HCT116 (cell line): Measurements from ENCODE around the gene TMPRSS13.

Source experiments
- ELF1 ChIP-seq: IDR thresholded peaks from 2 replicates; pipeline ENCODE4 v1.6.1; 2012; ENCODE audit warnings: low read depth, borderline replicate concordance
- EZH2 ChIP-seq: fragments of 200-600 bp; sonication (generic); IDR thresholded peaks from 2 replicates; pipeline ENCODE4 v1.6.1; 2017; ENCODE audit warnings: antibody characterized with exemption, mixed run types
- EZH2phosphoT487 ChIP-seq: fragments of 200-600 bp; IDR thresholded peaks from 2 replicates; pipeline ENCODE4 v1.6.1; 2018; ENCODE audit warnings: antibody characterized with exemption, borderline replicate concordance
- FOSL1 ChIP-seq: IDR thresholded peaks from 2 replicates; pipeline ENCODE4 v1.6.1; 2012; ENCODE audit warnings: low read depth
- POLR2A ChIP-seq: IDR thresholded peaks from 2 replicates; pipeline ENCODE4 v1.7.0; 2011; ENCODE audit warnings: borderline replicate concordance; ENCODE audit not compliant: insufficient read depth, insufficient read length; ENCODE audit errors: extremely low read depth
- POLR2AphosphoS5 ChIP-seq: IDR thresholded peaks from 2 replicates; pipeline ENCODE4 v1.6.1; 2011; ENCODE audit warnings: mild to moderate bottlenecking, low read depth, low read length, moderate library complexity
- RAD21 ChIP-seq: IDR thresholded peaks from 2 replicates; pipeline ENCODE4 v1.6.1; 2012; ENCODE audit warnings: low read depth, mild to moderate bottlenecking
- SRF ChIP-seq: IDR thresholded peaks from 2 replicates; pipeline ENCODE4 v1.6.1; 2012; ENCODE audit warnings: low read depth
- YY1 ChIP-seq: IDR thresholded peaks from 2 replicates; pipeline ENCODE4 v1.6.1; 2011; ENCODE audit warnings: low read length, low read depth, moderate library complexity, mild to moderate bottlenecking; ENCODE audit not compliant: insufficient replicate concordance; ENCODE audit errors: extremely low read depth
- ZFX ChIP-seq: fragments of 450-650 bp; IDR thresholded peaks from 2 replicates; pipeline ENCODE4 v1.6.1; 2017
- TF ChIP-seq, protein P1 (sequence below), 3 experiments: fragments of 200-600 bp in 1 of 3; sonication (generic) in 1 of 3; IDR thresholded peaks in 2 of 3; conservative IDR thresholded peaks in 1 of 3; 2 replicates each; pipeline ENCODE4 v1.5.1; 2012 to 2017; ENCODE audit warnings: low read depth in 2 of 3, low read length in 2 of 3, antibody characterized with exemption in 1 of 3, borderline replicate concordance in 1 of 3, control low read depth in 1 of 3, mild to moderate bottlenecking in 1 of 3, mixed read lengths in 1 of 3, mixed run types in 1 of 3, moderate library complexity in 1 of 3; ENCODE audit not compliant: insufficient read depth in 1 of 3
- TF ChIP-seq, protein P2 (sequence below): IDR thresholded peaks from 2 replicates; pipeline ENCODE4 v1.6.1; 2012
- TF ChIP-seq, protein P3 (sequence below): IDR thresholded peaks from 2 replicates; pipeline ENCODE4 v1.6.1; 2011; ENCODE audit warnings: mild to moderate bottlenecking, low read length, moderate library complexity; ENCODE audit not compliant: insufficient replicate concordance; ENCODE audit errors: extremely low read depth

DNA sequence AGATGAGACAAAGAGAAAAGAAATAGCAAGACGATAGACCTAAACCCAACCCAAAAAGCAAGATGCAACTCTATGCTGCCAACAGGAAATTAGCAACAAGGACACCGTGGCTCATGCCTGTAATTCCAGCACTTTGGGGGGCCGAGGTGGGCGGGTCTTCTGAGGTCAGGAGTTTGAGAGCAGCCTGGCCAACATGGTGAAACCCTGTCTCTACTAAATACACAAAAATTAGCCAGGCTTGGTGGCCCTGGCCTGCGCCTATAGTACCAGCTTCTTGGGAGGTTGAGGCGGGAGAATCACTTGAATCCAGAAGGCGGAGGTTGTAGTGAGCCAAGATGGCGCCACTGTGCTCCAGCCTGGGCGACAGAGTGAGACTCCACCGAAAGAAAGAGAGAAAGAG lies 32.7 kb upstream of the TMPRSS13 start:
- TF ChIP-seq YY1 (no peak), RAD21 (no peak), POLR2AphosphoS5 (no peak), EZH2phosphoT487 (no peak), FOSL1 (no peak), SRF (no peak), POLR2A (no peak), EZH2 (no peak), ELF1 (no peak), ZFX (no peak)
- TF ChIP-seq, protein P1, sequence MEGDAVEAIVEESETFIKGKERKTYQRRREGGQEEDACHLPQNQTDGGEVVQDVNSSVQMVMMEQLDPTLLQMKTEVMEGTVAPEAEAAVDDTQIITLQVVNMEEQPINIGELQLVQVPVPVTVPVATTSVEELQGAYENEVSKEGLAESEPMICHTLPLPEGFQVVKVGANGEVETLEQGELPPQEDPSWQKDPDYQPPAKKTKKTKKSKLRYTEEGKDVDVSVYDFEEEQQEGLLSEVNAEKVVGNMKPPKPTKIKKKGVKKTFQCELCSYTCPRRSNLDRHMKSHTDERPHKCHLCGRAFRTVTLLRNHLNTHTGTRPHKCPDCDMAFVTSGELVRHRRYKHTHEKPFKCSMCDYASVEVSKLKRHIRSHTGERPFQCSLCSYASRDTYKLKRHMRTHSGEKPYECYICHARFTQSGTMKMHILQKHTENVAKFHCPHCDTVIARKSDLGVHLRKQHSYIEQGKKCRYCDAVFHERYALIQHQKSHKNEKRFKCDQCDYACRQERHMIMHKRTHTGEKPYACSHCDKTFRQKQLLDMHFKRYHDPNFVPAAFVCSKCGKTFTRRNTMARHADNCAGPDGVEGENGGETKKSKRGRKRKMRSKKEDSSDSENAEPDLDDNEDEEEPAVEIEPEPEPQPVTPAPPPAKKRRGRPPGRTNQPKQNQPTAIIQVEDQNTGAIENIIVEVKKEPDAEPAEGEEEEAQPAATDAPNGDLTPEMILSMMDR (IDR thresholded peaks at IDR 0.05 in 2 of 3, conservative IDR thresholded peaks at IDR 0.05 in 1 of 3; ENCODE audit: borderline replicate concordance in 1 of 3, insufficient read depth in 1 of 3, low read depth in 2 of 3, low read length in 2 of 3) = no peak
- TF ChIP-seq, protein P2, sequence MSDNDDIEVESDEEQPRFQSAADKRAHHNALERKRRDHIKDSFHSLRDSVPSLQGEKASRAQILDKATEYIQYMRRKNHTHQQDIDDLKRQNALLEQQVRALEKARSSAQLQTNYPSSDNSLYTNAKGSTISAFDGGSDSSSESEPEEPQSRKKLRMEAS = no peak
- TF ChIP-seq, protein P3, sequence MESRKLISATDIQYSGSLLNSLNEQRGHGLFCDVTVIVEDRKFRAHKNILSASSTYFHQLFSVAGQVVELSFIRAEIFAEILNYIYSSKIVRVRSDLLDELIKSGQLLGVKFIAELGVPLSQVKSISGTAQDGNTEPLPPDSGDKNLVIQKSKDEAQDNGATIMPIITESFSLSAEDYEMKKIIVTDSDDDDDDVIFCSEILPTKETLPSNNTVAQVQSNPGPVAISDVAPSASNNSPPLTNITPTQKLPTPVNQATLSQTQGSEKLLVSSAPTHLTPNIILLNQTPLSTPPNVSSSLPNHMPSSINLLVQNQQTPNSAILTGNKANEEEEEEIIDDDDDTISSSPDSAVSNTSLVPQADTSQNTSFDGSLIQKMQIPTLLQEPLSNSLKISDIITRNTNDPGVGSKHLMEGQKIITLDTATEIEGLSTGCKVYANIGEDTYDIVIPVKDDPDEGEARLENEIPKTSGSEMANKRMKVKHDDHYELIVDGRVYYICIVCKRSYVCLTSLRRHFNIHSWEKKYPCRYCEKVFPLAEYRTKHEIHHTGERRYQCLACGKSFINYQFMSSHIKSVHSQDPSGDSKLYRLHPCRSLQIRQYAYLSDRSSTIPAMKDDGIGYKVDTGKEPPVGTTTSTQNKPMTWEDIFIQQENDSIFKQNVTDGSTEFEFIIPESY = no peak
